Measurements from ENCODE around the gene OR1I1. TPM values are rescaled to one million over a fixed set of nuclear protein-coding genes. Genes with fewer than 3 reads are reported as not detected.

Gene OR1I1
- total RNA-seq: not detected
- under 1 TPM in 1 of 2 donors, not detected in 1; 0.13 TPM for polyA plus RNA-seq
- long read RNA-seq, donor 1: 0 reads
- long read RNA-seq, donor 2: 0 reads

DNA sequence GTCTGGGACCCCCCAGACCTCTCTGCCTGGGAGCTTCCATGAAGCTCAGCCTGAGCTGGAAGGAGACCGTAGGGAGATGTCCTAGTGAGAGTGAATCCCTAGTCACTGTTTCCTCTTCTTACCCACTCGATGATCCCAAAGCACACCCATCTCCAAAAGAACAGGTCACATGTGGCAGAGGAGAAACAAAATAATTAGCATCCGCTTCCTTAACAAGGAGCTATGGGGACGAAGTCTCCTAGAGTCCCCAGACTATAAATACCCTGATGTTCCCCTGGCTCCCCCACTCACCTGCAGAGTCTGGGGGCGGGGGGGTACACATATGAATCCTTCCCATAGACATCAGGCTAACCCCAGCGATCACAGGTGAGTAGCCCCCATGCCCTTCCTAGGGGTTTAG is at the start of gene OR1I1:
OR1I1 (plus strand) TSS at position 301 of the 400 bp plus-strand sequence. CDS start 4,855 bp downstream, outside the sequence.
- Histone ChIP-seq H3K27ac (ENCODE audit: low read depth in 1 of 2, low read length in 2 of 2) (no peak within 1 kb of the TSS), H3K4me3 (ENCODE audit: low read length in 2 of 2) (no peak within 1 kb of the TSS), H3K9me3 (ENCODE audit: control insufficient read depth, low read length) (no peaks in the 10 kb centered on the region), H3K27me3 (ENCODE audit: control insufficient read depth in 1 of 2, insufficient read depth in 2 of 2, low read length in 1 of 2) (peaks cover 0 to 3% of the 10 kb centered on the region in 2 donors), H3K36me3 (ENCODE audit: control insufficient read depth in 1 of 2, insufficient read depth in 2 of 2, low read length in 1 of 2) (no peaks in the 10 kb centered on the region), H3K4me1 (ENCODE audit: control insufficient read depth in 1 of 2, insufficient read depth in 2 of 2, low read length in 2 of 2) (no peaks in the 10 kb centered on the region)
- DNase-seq (no peak), ATAC-seq (ENCODE audit: low FRiP score) (no peak)
- WGBS, 2 donors: 60 to 69% methylated on average over 6 of the region's 6 CpGs
- intact Hi-C loops (cut with DNase I): no loop called here

- no peaks in the 10 kb centered on the region for H3K9me3 ChIP-seq (ENCODE audit: control insufficient read depth, low read length)
- DNase-seq (no peak), ATAC-seq (ENCODE audit: low FRiP score) (no peak)
- WGBS, 2 donors: 44 to 62% methylated on average over 1 of the region's 1 CpG
- intact Hi-C loops (cut with DNase I): no loop called here
- no peaks in the 10 kb centered on the region for H3K27me3 ChIP-seq (ENCODE audit: control insufficient read depth in 1 of 2, insufficient read depth in 2 of 2, low read length in 1 of 2)
- no peaks in the 10 kb centered on the region for H3K4me1 ChIP-seq (ENCODE audit: control insufficient read depth in 1 of 2, insufficient read depth in 2 of 2, low read length in 2 of 2)
- no peak overlapping the region for H3K4me3 ChIP-seq (ENCODE audit: low read length in 2 of 2)
- no peak overlapping the region for H3K27ac ChIP-seq (ENCODE audit: low read depth in 1 of 2, low read length in 2 of 2)
- H3K36me3 ChIP-seq (ENCODE audit: control insufficient read depth in 1 of 2, insufficient read depth in 2 of 2, low read length in 1 of 2): no peaks in the 10 kb centered on the region
Observed at GRCh38 chr19:15035795-15036311, 46.2 kb upstream of the OR1I1 start.

GRCh38 chr19:15037586-15037985 is 44.4 kb upstream of the OR1I1 start:
- no peaks in the 10 kb centered on the region for H3K9me3 ChIP-seq (ENCODE audit: control insufficient read depth, low read length)
- intact Hi-C loops (cut with DNase I): no loop called here
- no peaks in the 10 kb centered on the region for H3K27me3 ChIP-seq (ENCODE audit: control insufficient read depth in 1 of 2, insufficient read depth in 2 of 2, low read length in 1 of 2)
- H3K4me1 ChIP-seq (ENCODE audit: control insufficient read depth in 1 of 2, insufficient read depth in 2 of 2, low read length in 2 of 2): no peaks in the 10 kb centered on the region
- no peak for DNase-seq
- H3K4me3 ChIP-seq (ENCODE audit: low read length in 2 of 2): no peak overlapping the region
- H3K36me3 ChIP-seq (ENCODE audit: control insufficient read depth in 1 of 2, insufficient read depth in 2 of 2, low read length in 1 of 2): no peaks in the 10 kb centered on the region
- WGBS, 2 donors: 48 to 53% methylated on average over 4 of the region's 4 CpGs
- H3K27ac ChIP-seq (ENCODE audit: low read depth in 1 of 2, low read length in 2 of 2): no peak overlapping the region
- no peak for ATAC-seq (ENCODE audit: low FRiP score)

DNA sequence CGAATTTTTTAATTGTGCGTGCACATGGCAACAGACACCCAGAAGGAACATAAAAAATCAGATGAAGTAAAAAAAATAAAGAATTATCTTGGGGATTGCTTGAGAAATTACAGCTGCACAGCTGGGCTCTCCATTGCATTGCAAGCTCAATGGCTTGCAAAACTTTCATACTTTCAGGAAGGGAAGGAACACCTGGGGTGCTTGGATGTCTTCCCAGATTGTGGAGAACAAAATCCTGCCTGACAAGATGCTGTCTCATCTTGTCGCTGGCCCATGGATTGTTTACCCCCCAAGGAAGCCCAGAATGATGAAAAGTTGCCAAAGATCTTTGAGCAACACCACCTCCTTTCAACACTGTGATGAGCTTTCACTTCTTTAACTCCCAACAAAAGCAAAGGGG is 43.7 kb upstream of the OR1I1 start:
- intact Hi-C loops (cut with DNase I): no loop called here
- H3K9me3 ChIP-seq (ENCODE audit: control insufficient read depth, low read length): no peaks in the 10 kb centered on the region
- no peak overlapping the region for H3K4me3 ChIP-seq (ENCODE audit: low read length in 2 of 2)
- no peaks in the 10 kb centered on the region for H3K4me1 ChIP-seq (ENCODE audit: control insufficient read depth in 1 of 2, insufficient read depth in 2 of 2, low read length in 2 of 2)
- no peaks in the 10 kb centered on the region for H3K27me3 ChIP-seq (ENCODE audit: control insufficient read depth in 1 of 2, insufficient read depth in 2 of 2, low read length in 1 of 2)
- no peak for DNase-seq
- ATAC-seq (ENCODE audit: low FRiP score): no peak
- no peak overlapping the region for H3K27ac ChIP-seq (ENCODE audit: low read depth in 1 of 2, low read length in 2 of 2)
- H3K36me3 ChIP-seq (ENCODE audit: control insufficient read depth in 1 of 2, insufficient read depth in 2 of 2, low read length in 1 of 2): no peaks in the 10 kb centered on the region
- 71 to 79% methylated on average over 3 of the region's 3 CpGs for WGBS, 2 donors

DNA sequence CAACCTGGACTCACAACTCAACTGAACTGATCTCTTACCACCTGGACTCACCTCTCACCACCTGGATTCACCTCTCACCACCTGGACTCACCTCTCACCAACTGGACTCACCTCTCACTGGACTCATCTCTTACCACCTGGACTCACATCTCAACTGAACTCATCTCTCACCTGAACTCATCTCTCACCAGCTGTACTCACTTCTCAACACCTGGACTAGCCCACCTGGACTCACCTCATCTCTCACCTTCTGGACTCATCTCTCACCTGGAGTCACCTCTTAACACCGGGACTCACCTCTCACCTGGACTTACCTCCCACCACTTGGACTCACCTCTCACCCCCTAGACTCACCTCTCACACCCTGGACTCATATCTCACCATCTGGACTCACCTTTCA is 40.0 kb upstream of the OR1I1 start:
- Histone ChIP-seq H3K36me3 (ENCODE audit: control insufficient read depth in 1 of 2, insufficient read depth in 2 of 2, low read length in 1 of 2) (no peaks in the 10 kb centered on the region), H3K4me1 (ENCODE audit: control insufficient read depth in 1 of 2, insufficient read depth in 2 of 2, low read length in 2 of 2) (no peaks in the 10 kb centered on the region), H3K27me3 (ENCODE audit: control insufficient read depth in 1 of 2, insufficient read depth in 2 of 2, low read length in 1 of 2) (no peaks in the 10 kb centered on the region), H3K9me3 (ENCODE audit: control insufficient read depth, low read length) (no peaks in the 10 kb centered on the region), H3K27ac (ENCODE audit: low read depth in 1 of 2, low read length in 2 of 2) (no peak overlapping the region), H3K4me3 (ENCODE audit: low read length in 2 of 2) (no peak overlapping the region)
- DNase-seq (no peak), ATAC-seq (ENCODE audit: low FRiP score) (no peak)
- 74 to 83% methylated on average over 1 of the region's 1 CpG for WGBS, 2 donors
- intact Hi-C loops (cut with DNase I): no loop called here

DNA sequence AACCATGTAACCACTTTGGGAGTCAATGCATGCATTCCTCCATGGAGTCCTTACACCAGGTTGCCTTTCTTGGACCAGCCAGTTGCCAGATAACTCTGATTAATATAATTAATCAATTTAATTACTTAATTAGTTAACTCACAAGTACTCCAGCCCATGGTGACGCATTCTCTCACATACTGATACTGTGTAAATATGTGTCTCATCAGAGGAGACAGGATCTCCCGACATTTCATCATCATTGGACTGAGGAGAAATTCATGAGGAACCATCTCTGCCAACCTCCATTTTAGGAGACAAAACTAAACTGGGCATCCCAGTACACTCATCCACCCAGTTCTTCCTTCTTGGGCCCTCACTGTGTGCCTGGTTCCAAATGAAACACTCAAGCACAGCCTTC is 39.2 kb upstream of the OR1I1 start:
- 84 to 91% methylated on average over 2 of the region's 2 CpGs for WGBS, 2 donors
- Histone ChIP-seq H3K9me3 (ENCODE audit: control insufficient read depth, low read length) (no peaks in the 10 kb centered on the region), H3K36me3 (ENCODE audit: control insufficient read depth in 1 of 2, insufficient read depth in 2 of 2, low read length in 1 of 2) (no peaks in the 10 kb centered on the region), H3K27me3 (ENCODE audit: control insufficient read depth in 1 of 2, insufficient read depth in 2 of 2, low read length in 1 of 2) (no peaks in the 10 kb centered on the region), H3K4me1 (ENCODE audit: control insufficient read depth in 1 of 2, insufficient read depth in 2 of 2, low read length in 2 of 2) (no peaks in the 10 kb centered on the region), H3K4me3 (ENCODE audit: low read length in 2 of 2) (no peak overlapping the region), H3K27ac (ENCODE audit: low read depth in 1 of 2, low read length in 2 of 2) (no peak overlapping the region)
- DNase-seq (no peak), ATAC-seq (ENCODE audit: low FRiP score) (no peak)
- intact Hi-C loops (cut with DNase I): no loop called here

GRCh38 chr19:15045506-15045905 is 36.5 kb upstream of the OR1I1 start:
- Histone ChIP-seq H3K27ac (ENCODE audit: low read depth in 1 of 2, low read length in 2 of 2) (no peak overlapping the region), H3K27me3 (ENCODE audit: control insufficient read depth in 1 of 2, insufficient read depth in 2 of 2, low read length in 1 of 2) (no peaks in the 10 kb centered on the region), H3K9me3 (ENCODE audit: control insufficient read depth, low read length) (no peaks in the 10 kb centered on the region), H3K4me1 (ENCODE audit: control insufficient read depth in 1 of 2, insufficient read depth in 2 of 2, low read length in 2 of 2) (no peaks in the 10 kb centered on the region), H3K4me3 (ENCODE audit: low read length in 2 of 2) (no peak overlapping the region), H3K36me3 (ENCODE audit: control insufficient read depth in 1 of 2, insufficient read depth in 2 of 2, low read length in 1 of 2) (no peaks in the 10 kb centered on the region)
- intact Hi-C loops (cut with DNase I): no loop called here
- ATAC-seq (ENCODE audit: low FRiP score) (no peak), DNase-seq (no peak)
- WGBS, 2 donors: 53% methylated on average over 3 of the region's 3 CpGs

GRCh38 chr19:15047680-15048079 is 34.3 kb upstream of the OR1I1 start:
- no peaks in the 10 kb centered on the region for H3K4me1 ChIP-seq (ENCODE audit: control insufficient read depth in 1 of 2, insufficient read depth in 2 of 2, low read length in 2 of 2)
- H3K36me3 ChIP-seq (ENCODE audit: control insufficient read depth in 1 of 2, insufficient read depth in 2 of 2, low read length in 1 of 2): no peaks in the 10 kb centered on the region
- DNase-seq (no peak), ATAC-seq (ENCODE audit: low FRiP score) (no peak)
- H3K4me3 ChIP-seq (ENCODE audit: low read length in 2 of 2): no peak overlapping the region
- no peak overlapping the region for H3K27ac ChIP-seq (ENCODE audit: low read depth in 1 of 2, low read length in 2 of 2)
- H3K27me3 ChIP-seq (ENCODE audit: control insufficient read depth in 1 of 2, insufficient read depth in 2 of 2, low read length in 1 of 2): no peaks in the 10 kb centered on the region
- intact Hi-C loops (cut with DNase I): no loop called here
- H3K9me3 ChIP-seq (ENCODE audit: control insufficient read depth, low read length): no peaks in the 10 kb centered on the region
- WGBS, 2 donors: 59 to 71% methylated on average over 11 of the region's 11 CpGs

- H3K4me1 ChIP-seq (ENCODE audit: control insufficient read depth in 1 of 2, insufficient read depth in 2 of 2, low read length in 2 of 2): no peaks in the 10 kb centered on the region
- H3K27me3 ChIP-seq (ENCODE audit: control insufficient read depth in 1 of 2, insufficient read depth in 2 of 2, low read length in 1 of 2): no peaks in the 10 kb centered on the region
- DNase-seq: no peak
- intact Hi-C loops (cut with DNase I): no loop called here
- H3K4me3 ChIP-seq (ENCODE audit: low read length in 2 of 2): no peak overlapping the region
- 67 to 72% methylated on average over 5 of the region's 5 CpGs for WGBS, 2 donors
- H3K36me3 ChIP-seq (ENCODE audit: control insufficient read depth in 1 of 2, insufficient read depth in 2 of 2, low read length in 1 of 2): no peaks in the 10 kb centered on the region
- no peak overlapping the region for H3K27ac ChIP-seq (ENCODE audit: low read depth in 1 of 2, low read length in 2 of 2)
- H3K9me3 ChIP-seq (ENCODE audit: control insufficient read depth, low read length): no peaks in the 10 kb centered on the region
- no peak for ATAC-seq (ENCODE audit: low FRiP score)
Observed at GRCh38 chr19:15048128-15048527, 33.9 kb upstream of the OR1I1 start.

Data from aorta (tissue), 5 donors.